ENCODE results near the gene PHLDA2.
"Not testable (repeated sequence)": the region's sequence is repeated elsewhere in the genome, so short reads cannot be mapped to it uniquely, and the experiment has no call there.

The PHLDA2 gene

GRCh38 chr11:2938458-2939418 lies 9.5 kb upstream of the PHLDA2 start:
- H3K9me3 Mint-ChIP-seq: peaks cover 26 to 35% of the 10 kb centered on the region in 2 donors
- peak overlapping the region in 1 of 2 donors; percentile 2 for H3K4me3 Mint-ChIP-seq
- DNase-seq, ATAC-seq, H3K27me3 Mint-ChIP-seq: not testable (repeated sequence)
- peaks cover 36% of the 10 kb centered on the region for H3K4me1 Mint-ChIP-seq
- H3K27ac Mint-ChIP-seq: peak overlapping the region in 1 of 2 donors; percentile 85

- H3K9me3 Mint-ChIP-seq: peaks cover 26 to 35% of the 10 kb centered on the region in 2 donors
- not testable (repeated sequence) for H3K27me3 Mint-ChIP-seq, ATAC-seq, DNase-seq
- H3K27ac Mint-ChIP-seq: peak overlapping the region in 1 of 2 donors; percentile 84
- H3K4me3 Mint-ChIP-seq: peak overlapping the region in 1 of 2 donors; percentile 51
- H3K4me1 Mint-ChIP-seq: peaks cover 36% of the 10 kb centered on the region
These were observed 8.6 kb upstream of the PHLDA2 start for GRCh38 chr11:2937641-2938457.

- peaks cover 24 to 31% of the 10 kb centered on the region in 2 donors for H3K9me3 Mint-ChIP-seq
- DNase-seq (no peak), ATAC-seq (no peak)
- peak overlapping the region in 1 of 2 donors; percentile 32 for H3K4me3 Mint-ChIP-seq
- peak overlapping the region in 1 of 2 donors; percentile 94 for H3K27ac Mint-ChIP-seq
- H3K4me1 Mint-ChIP-seq: peaks cover 46% of the 10 kb centered on the region
- H3K27me3 Mint-ChIP-seq: peaks cover 7% of the 10 kb centered on the region
These were observed 5.5 kb upstream of the PHLDA2 start for GRCh38 chr11:2934611-2935239.

GRCh38 chr11:2934021-2934550 lies 4.9 kb upstream of the PHLDA2 start:
- DNase-seq: no peak
- ATAC-seq: no peak
- H3K4me3 Mint-ChIP-seq: no peak overlapping the region
- H3K4me1 Mint-ChIP-seq: peaks cover 46% of the 10 kb centered on the region
- H3K27me3 Mint-ChIP-seq: peaks cover 11% of the 10 kb centered on the region
- peak overlapping the region in 1 of 2 donors; percentile 94 for H3K27ac Mint-ChIP-seq
- H3K9me3 Mint-ChIP-seq: peaks cover 19 to 25% of the 10 kb centered on the region in 2 donors

DNA sequence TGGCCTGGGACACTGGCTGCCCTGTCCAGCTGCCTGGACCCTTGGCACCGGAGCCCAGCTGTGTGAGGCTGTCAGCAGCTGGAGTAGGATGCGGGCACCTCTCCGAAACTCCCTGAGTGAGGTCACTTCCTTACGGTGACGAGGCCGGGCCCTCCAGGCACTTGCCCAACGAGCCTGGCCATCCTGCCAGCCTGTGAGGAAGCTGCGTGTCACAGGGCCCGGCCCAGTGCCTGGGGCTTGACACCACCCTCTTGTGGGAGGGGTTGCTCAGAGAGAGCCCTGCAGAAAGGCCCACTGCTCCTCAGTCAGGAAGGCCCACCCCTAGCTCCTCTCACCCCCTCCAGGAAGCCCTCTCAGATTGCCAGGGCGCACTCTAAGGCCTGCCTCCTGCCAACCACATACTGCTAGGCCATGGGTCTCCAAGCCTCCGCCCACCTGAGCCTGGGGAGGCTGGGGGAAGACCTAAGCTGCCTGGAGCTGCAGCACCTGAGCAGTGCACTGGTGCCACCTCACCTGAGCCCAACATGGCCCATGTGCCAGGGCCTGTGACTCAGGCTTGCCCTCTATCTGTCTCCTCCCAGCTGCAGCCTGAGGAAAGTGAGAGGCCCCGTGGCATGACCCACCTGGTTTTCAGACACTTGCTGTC lies 4.3 kb upstream of the PHLDA2 start:
- H3K27me3 Mint-ChIP-seq: peaks cover 16% of the 10 kb centered on the region
- peak in 1 of 2 donors; percentile 75 for DNase-seq

GRCh38 chr11:2932850-2933251 lies 3.6 kb upstream of the PHLDA2 start:
- ATAC-seq: peak; percentile 13
- H3K27me3 Mint-ChIP-seq: peaks cover 23% of the 10 kb centered on the region
- peaks cover 56% of the 10 kb centered on the region for H3K4me1 Mint-ChIP-seq
- peaks cover 7 to 12% of the 10 kb centered on the region in 2 donors for H3K9me3 Mint-ChIP-seq
- DNase-seq: no peak
- H3K27ac Mint-ChIP-seq: peak overlapping the region in 1 of 2 donors; percentile 49
- H3K4me3 Mint-ChIP-seq: peak overlapping the region in 1 of 2 donors; percentile 5

More for the DNA sequence above, 4.3 kb upstream of the PHLDA2 start:
- peak overlapping the region in 1 of 2 donors; percentile 5 for H3K4me3 Mint-ChIP-seq
- peaks cover 13 to 19% of the 10 kb centered on the region in 2 donors for H3K9me3 Mint-ChIP-seq
- peak overlapping the region in 1 of 2 donors; percentile 49 for H3K27ac Mint-ChIP-seq
- ATAC-seq: peak; percentile 68
- peaks cover 50% of the 10 kb centered on the region for H3K4me1 Mint-ChIP-seq

GRCh38 chr11:2931771-2932738 lies 2.8 kb upstream of the PHLDA2 start:
- H3K4me1 Mint-ChIP-seq: peaks cover 61% of the 10 kb centered on the region
- H3K27me3 Mint-ChIP-seq: peaks cover 31% of the 10 kb centered on the region
- peaks cover 0 to 4% of the 10 kb centered on the region in 2 donors for H3K9me3 Mint-ChIP-seq
- ATAC-seq (no peak), DNase-seq (no peak)
- H3K4me3 Mint-ChIP-seq: peak overlapping the region in 1 of 2 donors; percentile 24
- H3K27ac Mint-ChIP-seq: peak overlapping the region in 1 of 2 donors; percentile 54

DNA sequence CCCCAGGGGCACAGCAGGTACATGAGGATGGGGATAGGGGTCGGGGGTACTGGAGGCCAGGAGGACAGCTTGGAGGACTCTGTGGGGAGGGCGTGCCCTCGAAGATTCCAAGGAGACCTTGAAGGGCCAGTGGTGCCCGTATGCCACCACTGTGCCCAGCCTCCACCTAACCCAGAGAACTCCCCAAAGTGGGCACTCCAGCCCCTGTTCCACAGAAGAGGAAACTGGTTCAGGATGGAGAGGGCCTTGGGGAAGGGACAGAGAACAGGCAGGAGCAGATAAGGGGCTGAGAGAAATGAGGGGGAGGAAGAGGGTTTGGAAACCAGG lies 2.2 kb upstream of the PHLDA2 start:
- peaks cover 38% of the 10 kb centered on the region for H3K27me3 Mint-ChIP-seq
- ATAC-seq (no peak), DNase-seq (no peak)
- H3K4me3 Mint-ChIP-seq: no peak overlapping the region
- peak overlapping the region in 1 of 2 donors; percentile 67 for H3K27ac Mint-ChIP-seq
- peaks cover 61% of the 10 kb centered on the region for H3K4me1 Mint-ChIP-seq
- no peaks in the 10 kb centered on the region for H3K9me3 Mint-ChIP-seq

DNA sequence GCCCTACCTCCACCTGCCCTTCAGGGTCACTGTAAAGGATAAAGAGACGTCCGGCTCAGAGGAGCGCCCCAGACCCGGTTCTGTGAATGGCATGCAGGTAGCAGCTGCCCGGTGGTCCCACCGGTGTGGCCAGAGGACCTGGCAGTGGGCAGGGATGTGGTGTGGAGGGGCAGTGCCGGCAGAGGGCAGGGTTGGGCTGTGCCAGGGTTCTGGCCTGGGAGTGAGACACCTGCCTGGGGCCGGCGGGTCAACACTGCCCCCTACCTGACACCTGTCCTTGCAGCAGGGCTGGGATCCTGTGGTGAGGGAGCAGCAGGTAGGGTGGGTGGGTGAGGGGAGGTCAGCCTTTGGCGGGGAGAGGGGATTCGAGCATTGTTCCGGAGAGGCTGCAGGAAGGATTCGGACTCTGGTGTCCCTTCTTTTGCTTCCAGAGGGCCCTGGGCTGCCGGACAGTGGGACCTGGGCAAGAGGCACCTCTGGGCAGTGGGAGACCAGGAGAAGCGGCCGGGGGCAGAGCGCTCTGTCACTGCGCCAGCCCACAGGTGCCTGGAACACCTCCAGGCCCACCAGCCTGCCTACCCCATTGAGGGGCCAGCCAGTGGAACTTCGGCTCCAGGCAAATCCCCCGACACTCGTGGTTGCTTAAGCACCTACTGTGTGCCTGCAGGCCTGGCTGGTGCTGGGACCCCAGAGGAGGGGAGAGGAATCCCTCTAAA lies 1.6 kb upstream of the PHLDA2 start:
- peaks cover 39% of the 10 kb centered on the region for H3K27me3 Mint-ChIP-seq
- peak in 1 of 2 donors; percentile 61 for DNase-seq

DNA sequence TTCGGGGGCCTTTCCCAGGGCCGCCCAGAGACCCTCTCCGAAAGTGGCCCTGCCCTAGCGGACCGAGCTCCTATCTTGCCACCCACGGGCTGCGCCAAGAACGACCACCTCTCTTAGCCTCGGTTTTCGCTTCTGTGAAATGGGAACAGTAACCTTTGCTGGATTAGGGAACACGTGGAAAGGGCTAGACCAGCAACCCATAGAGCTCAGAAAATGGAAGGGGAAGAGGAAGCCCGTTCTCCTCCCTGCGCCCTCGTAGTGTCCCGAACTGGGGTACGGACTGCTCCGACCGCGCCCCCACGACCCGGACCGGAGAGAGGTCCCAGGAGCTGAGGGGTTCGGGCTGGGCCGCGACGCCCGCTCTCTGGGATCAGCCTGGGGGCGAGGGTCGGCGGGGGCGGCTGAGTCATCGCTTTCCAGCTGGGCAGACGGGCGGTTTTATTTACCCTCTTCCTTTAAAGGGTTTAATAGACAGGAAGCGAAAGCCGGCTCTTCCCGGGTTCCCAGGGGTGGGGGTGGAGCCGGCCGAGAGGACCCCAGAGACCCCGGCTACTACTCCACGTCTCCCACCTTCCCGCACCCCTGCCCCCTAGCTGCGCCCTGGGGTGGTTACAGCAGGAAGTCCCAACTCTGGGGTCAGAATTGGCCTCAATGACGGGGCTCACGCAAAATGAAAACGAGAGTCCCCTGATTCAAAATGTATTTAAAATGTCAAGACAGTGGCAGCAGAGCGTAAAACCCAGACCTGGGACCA lies 907 bp upstream of the PHLDA2 start:
- Mint-ChIP-seq H3K4me1 (peaks cover 61% of the 10 kb centered on the region), H3K9me3 (no peaks in the 10 kb centered on the region), H3K27me3 (peaks cover 39% of the 10 kb centered on the region), H3K4me3 (peak overlapping the region; percentile 80 to 87), H3K27ac (peak overlapping the region; percentile 81 to 96)
- peak; percentile 57 to 68 for DNase-seq
- peak; percentile 44 for ATAC-seq

More for the DNA sequence above, 1.6 kb upstream of the PHLDA2 start:
- Mint-ChIP-seq H3K4me1 (peaks cover 61% of the 10 kb centered on the region), H3K4me3 (peak overlapping the region; percentile 80 to 87), H3K27ac (peak overlapping the region in 1 of 2 donors; percentile 68), H3K9me3 (no peaks in the 10 kb centered on the region)
- peak; percentile 25 for ATAC-seq

- peak overlapping the region in 1 of 2 donors; percentile 96 for H3K27ac Mint-ChIP-seq
- peaks cover 39% of the 10 kb centered on the region for H3K27me3 Mint-ChIP-seq
- peak; percentile 44 for ATAC-seq
These were observed 320 bp upstream of the PHLDA2 start for GRCh38 chr11:2929531-2929949.

DNA sequence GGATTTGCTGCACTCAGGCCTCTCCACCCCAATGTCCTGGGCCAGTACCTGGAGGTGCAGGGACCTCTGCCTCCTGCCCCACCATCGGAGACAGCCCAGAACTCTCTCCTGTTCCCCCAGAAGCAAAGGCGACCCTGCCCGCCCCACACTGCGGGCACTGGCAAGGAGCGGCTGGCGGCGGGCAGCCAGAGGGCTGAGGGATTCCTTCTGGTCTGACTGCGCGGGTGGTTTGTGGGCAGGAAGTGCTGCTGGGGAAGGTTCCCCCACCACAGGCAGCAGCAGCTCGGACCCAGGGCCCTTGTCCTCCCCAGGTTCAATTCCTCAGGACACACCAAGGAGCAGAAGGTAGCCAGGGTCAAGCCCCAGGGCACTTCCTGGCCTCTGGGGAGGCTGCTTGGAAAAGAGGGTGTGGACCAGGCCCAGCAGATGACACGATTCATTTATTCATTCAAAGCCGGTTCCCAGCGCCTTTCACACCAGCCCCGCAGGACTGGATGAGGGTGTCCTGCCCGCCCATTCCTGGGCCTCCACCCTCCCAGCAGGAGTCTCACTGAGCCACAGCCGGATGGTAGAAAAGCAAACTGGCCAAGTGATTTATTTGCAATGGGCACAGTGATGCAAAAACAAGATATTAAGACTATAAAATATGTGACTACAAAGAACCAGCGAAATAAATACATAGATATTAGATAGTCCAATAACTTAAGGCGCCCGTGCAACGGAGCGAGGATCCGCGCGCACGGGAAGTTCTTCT lies 1.2 kb downstream of the PHLDA2 start:
- peak overlapping the region in 1 of 2 donors; percentile 54 for H3K27ac Mint-ChIP-seq
- DNase-seq (no peak), ATAC-seq (no peak)
- H3K27me3 Mint-ChIP-seq: peaks cover 39% of the 10 kb centered on the region
- H3K4me1 Mint-ChIP-seq: peaks cover 49% of the 10 kb centered on the region
- no peaks in the 10 kb centered on the region for H3K9me3 Mint-ChIP-seq
- H3K4me3 Mint-ChIP-seq: peak overlapping the region; percentile 71 to 89

More at GRCh38 chr11:2929531-2929949, 320 bp upstream of the PHLDA2 start:
- Mint-ChIP-seq H3K4me3 (peak overlapping the region; percentile 80 to 87), H3K4me1 (peaks cover 61% of the 10 kb centered on the region), H3K9me3 (no peaks in the 10 kb centered on the region)
- DNase-seq: peak; percentile 61 to 65

Measured in stimulated activated naive CD8-positive, alpha-beta T cell treated with anti-CD3 and anti-CD28 coated beads, Interleukin-15, amount 100 ng/mL, for 72 hours (primary cell).